Measurements from ENCODE around the gene NTHL1.

NTHL1 gene

DNA sequence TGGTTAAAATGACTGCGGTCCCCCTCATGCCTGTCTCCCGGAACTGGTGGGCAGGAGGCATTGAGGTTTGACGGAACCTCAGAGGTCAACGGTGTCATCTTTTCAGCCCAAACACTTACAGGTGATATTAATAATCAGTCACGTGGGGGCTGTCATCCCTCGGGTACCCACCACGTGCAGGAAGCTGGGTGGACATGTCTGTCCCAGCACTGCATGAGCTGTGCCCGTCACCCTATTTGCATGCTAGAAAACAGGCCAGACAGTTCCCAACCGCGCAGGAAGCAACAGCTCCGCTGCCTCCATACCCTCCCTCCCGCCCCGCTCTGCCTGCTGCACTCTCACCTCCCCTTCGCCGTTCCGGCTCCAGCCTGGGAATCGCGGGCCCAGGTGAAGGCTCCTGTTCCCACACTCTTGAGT, 56.5 kb downstream of the NTHL1 start:
- DNase-seq: no peak

DNA sequence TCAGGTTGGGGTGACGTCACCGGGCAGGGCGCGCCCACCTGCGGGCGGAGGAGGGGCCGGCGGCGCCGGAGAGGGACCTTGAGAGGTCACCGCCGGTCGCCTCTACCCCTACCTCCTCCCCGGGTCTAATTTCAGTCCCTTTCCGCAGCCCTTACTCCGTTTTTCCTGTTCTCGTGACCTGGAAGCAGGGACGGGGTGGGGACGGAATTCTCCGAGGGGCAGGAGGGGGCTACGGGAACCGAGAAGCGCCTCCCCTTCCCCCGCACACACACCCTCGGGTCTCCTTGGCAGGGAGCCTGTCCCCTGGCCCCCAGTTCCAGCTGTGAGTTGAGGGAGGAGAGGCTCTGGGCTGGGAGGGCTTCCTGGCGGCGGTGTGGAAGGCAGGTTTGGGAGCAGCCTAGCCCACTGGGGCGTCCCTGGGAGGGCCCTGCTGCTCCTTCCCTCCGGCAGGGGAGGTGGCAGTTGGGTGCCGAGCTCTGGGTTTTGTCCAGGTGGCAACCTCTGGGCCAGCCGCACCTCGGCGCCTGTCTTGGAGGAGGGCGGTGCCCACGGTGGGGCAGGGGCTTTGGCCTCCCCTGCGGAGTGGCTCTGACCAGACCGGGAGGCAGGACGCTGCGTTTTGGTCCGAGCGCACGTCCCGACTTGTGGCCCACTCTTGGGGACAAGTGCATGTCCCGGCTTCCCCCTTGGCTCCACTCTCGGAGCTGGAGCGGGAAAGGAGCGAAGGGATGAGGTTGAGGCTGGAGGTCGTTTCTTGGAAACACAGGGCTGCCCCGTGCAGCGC, 57.1 kb downstream of the NTHL1 start:
- DNase-seq: no peak

DNA sequence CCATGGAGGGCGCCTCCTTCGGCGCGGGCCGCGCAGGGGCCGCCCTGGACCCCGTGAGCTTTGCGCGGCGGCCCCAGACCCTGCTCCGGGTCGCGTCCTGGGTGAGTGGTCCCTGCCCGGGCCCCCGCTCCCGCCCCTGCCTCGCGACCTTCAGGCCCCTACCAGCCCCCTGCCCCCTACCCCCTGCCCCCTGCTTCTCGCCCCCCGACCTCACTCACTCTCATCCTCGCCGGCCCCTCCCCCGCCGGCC, 57.6 kb downstream of the NTHL1 start:
- DNase-seq: no peak
